Gastrocnemius medialis (tissue), 4 donors: ENCODE measurements around the gene SV2B.
"Not testable (repeated sequence)": the region's sequence is repeated elsewhere in the genome, so short reads cannot be mapped to it uniquely, and the experiment has no call there.

Source experiments
- CTCF ChIP-seq, 5 experiments: fragments of 450-650 bp in 3 of 5; fragments of 200-600 bp in 2 of 5; sonication (generic) in 2 of 5; IDR thresholded peaks in 4 of 5; conservative IDR thresholded peaks in 1 of 5; 1 replicate in 4 of 5; 2 replicates in 1 of 5; pipeline ENCODE4 v1.5.1; 2016 to 2019; ENCODE audit warnings: antibody characterized with exemption in 5 of 5, mild to moderate bottlenecking in 3 of 5, moderate library complexity in 3 of 5
- POLR2A ChIP-seq, 2 donors: fragments of 450-650 bp; IDR thresholded peaks; one replicate each; pipeline ENCODE4 v1.6.1; 2017; ENCODE audit warnings: antibody characterized with exemption in 2 of 2, mild to moderate bottlenecking in 2 of 2, moderate library complexity in 2 of 2

GRCh38 chr15:91344912-91345311 is 244.9 kb downstream of the SV2B start:
- TF ChIP-seq CTCF (IDR thresholded peaks at IDR 0.05 in 4 of 5, conservative IDR thresholded peaks at IDR 0.05 in 1 of 5); POLR2A (IDR thresholded peaks at IDR 0.05): not testable (repeated sequence)
